DOHH2 (cell line): ENCODE data around the gene CHD9.

ENCODE experiments used
- H3F3A ChIP-seq: fragments of 200-600 bp; sonication (generic), shearing (Covaris generic); 2 replicates; pipeline ENCODE4 v1.6.0; 2016; ENCODE audit warnings: antibody characterized with exemption, mild to moderate bottlenecking; ENCODE audit not compliant: control insufficient read depth, insufficient read depth
- H3K27ac ChIP-seq: fragments of 200-600 bp; sonication (generic); 2 replicates; pipeline ENCODE4 v1.5.1; 2014; ENCODE audit warnings: low read depth, mild to moderate bottlenecking, low read length, moderate library complexity
- H3K27me3 ChIP-seq: fragments of 200-600 bp; sonication (generic); 2 replicates; pipeline ENCODE4 v1.6.1; 2014; ENCODE audit warnings: mild to moderate bottlenecking, low read length, mixed read lengths; ENCODE audit not compliant: control insufficient read depth
- H3K36me3 ChIP-seq: fragments of 200-600 bp; sonication (generic); 2 replicates; pipeline ENCODE4 v1.6.1; 2014; ENCODE audit warnings: mild to moderate bottlenecking, low read length, moderate library complexity, mixed read lengths; ENCODE audit not compliant: control insufficient read depth
- H3K4me1 ChIP-seq: fragments of 200-600 bp; sonication (generic); 2 replicates; pipeline ENCODE4 v1.6.1; 2014; ENCODE audit warnings: mild to moderate bottlenecking, low read length, mixed read lengths; ENCODE audit not compliant: control insufficient read depth
- H3K4me2 ChIP-seq: fragments of 200-600 bp; sonication (generic); 2 replicates; pipeline ENCODE4 v1.6.0; 2014; ENCODE audit warnings: mild to moderate bottlenecking, low read length, moderate library complexity
- H3K4me3 ChIP-seq: fragments of 200-600 bp; sonication (generic); 2 replicates; pipeline ENCODE4 v1.5.1; 2014; ENCODE audit warnings: mild to moderate bottlenecking, low read length, mixed read lengths
- H3K79me2 ChIP-seq: fragments of 200-600 bp; sonication (generic); 2 replicates; pipeline ENCODE4 v1.6.1; 2014; ENCODE audit warnings: mild to moderate bottlenecking, low read length, mixed read lengths; ENCODE audit not compliant: control insufficient read depth
- H3K9me2 ChIP-seq: fragments of 200-600 bp; sonication (generic); replicated peaks from 2 replicates; pipeline ENCODE4 v1.6.1; 2014; ENCODE audit warnings: mild to moderate bottlenecking, low read length, mixed read lengths; ENCODE audit not compliant: control insufficient read depth
- H3K9me3 ChIP-seq: fragments of 200-600 bp; sonication (generic); 2 replicates; pipeline ENCODE4 v1.6.1; 2014; ENCODE audit warnings: antibody characterized with exemption, low read length, mixed read lengths; ENCODE audit not compliant: control insufficient read depth, insufficient read depth
- H4K20me1 ChIP-seq: fragments of 200-600 bp; sonication (generic); 2 replicates; pipeline ENCODE4 v1.6.0; 2014; ENCODE audit warnings: low read depth, mild to moderate bottlenecking, antibody characterized with exemption, low read length, moderate library complexity; ENCODE audit not compliant: control insufficient read depth, insufficient read depth
- EZH2phosphoT487 ChIP-seq: fragments of 200-600 bp; sonication (generic); IDR thresholded peaks from 2 replicates; pipeline ENCODE4 v1.6.1; 2017; ENCODE audit warnings: borderline replicate concordance, mild to moderate bottlenecking, antibody characterized with exemption, low read length, moderate library complexity, mixed read lengths
- TF ChIP-seq, protein P1 (sequence below): fragments of 200-600 bp; sonication (generic); IDR thresholded peaks from one replicate; pipeline ENCODE4 v1.5.1; 2014; ENCODE audit warnings: antibody characterized with exemption, mild to moderate bottlenecking, low read depth, low read length; ENCODE audit not compliant: poor library complexity, severe bottlenecking

CHD9 gene

DNA sequence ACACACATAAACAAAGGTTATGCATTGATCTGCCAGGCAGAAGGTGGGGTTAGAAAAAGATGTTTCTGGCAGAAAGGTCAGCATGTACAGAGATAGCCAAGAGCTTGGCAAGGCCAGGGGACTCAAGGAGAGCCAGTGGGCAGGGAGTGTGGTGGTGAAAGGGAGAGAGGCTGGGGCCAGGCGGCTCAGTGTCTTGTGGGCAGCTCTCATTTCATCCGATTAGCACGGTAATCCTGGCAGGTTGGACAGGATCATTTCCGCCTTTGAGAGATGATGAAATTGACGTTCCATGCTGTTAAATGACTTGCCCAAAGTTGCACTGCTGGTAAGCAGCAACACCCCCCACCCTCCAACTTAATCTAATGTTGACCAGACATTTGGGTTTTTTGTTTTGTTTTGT lies 3.6 kb downstream of the CHD9 start:
- Histone ChIP-seq H3K36me3 (peaks cover 21% of the 10 kb centered on the region), H3K4me2 (peak overlapping the region; percentile 32), H4K20me1 (no peaks in the 10 kb centered on the region), H3K9me2 (no peaks in the 10 kb centered on the region), H3K27ac (no peak overlapping the region), H3K79me2 (peaks cover 82% of the 10 kb centered on the region), H3K27me3 (no peaks in the 10 kb centered on the region), H3K4me1 (peaks cover 74% of the 10 kb centered on the region), H3F3A (peaks cover 10% of the 10 kb centered on the region), H3K4me3 (0 out of 2 replicates have a peak overlapping the region, but pooled peaks have one; percentile 10), H3K9me3 (no peaks in the 10 kb centered on the region)
- TF ChIP-seq, protein P1, sequence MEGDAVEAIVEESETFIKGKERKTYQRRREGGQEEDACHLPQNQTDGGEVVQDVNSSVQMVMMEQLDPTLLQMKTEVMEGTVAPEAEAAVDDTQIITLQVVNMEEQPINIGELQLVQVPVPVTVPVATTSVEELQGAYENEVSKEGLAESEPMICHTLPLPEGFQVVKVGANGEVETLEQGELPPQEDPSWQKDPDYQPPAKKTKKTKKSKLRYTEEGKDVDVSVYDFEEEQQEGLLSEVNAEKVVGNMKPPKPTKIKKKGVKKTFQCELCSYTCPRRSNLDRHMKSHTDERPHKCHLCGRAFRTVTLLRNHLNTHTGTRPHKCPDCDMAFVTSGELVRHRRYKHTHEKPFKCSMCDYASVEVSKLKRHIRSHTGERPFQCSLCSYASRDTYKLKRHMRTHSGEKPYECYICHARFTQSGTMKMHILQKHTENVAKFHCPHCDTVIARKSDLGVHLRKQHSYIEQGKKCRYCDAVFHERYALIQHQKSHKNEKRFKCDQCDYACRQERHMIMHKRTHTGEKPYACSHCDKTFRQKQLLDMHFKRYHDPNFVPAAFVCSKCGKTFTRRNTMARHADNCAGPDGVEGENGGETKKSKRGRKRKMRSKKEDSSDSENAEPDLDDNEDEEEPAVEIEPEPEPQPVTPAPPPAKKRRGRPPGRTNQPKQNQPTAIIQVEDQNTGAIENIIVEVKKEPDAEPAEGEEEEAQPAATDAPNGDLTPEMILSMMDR: no peak
- TF ChIP-seq EZH2phosphoT487: no peak

- H3K4me2 ChIP-seq: no peak overlapping the region
- no peaks in the 10 kb centered on the region for H3K27me3 ChIP-seq
Measured at GRCh38 chr16:53058882-53059281, 4.1 kb downstream of the CHD9 start.

GRCh38 chr16:53059672-53060071 lies 4.9 kb downstream of the CHD9 start:
- H3K9me3 ChIP-seq: no peaks in the 10 kb centered on the region
- no peak overlapping the region for H3K4me2 ChIP-seq
- no peaks in the 10 kb centered on the region for H3K27me3 ChIP-seq
- peaks cover 21% of the 10 kb centered on the region for H3K36me3 ChIP-seq
- no peak overlapping the region for H3K4me3 ChIP-seq
- peaks cover 74% of the 10 kb centered on the region for H3K4me1 ChIP-seq
- H4K20me1 ChIP-seq: no peaks in the 10 kb centered on the region
- TF ChIP-seq, protein P1: no peak
- no peak for TF ChIP-seq EZH2phosphoT487
- peaks cover 7% of the 10 kb centered on the region for H3F3A ChIP-seq
- H3K9me2 ChIP-seq: no peaks in the 10 kb centered on the region
- peaks cover 93% of the 10 kb centered on the region for H3K79me2 ChIP-seq
- H3K27ac ChIP-seq: no peak overlapping the region

More at GRCh38 chr16:53058882-53059281, 4.1 kb downstream of the CHD9 start:
- H3K79me2 ChIP-seq: peaks cover 85% of the 10 kb centered on the region
- H3K4me1 ChIP-seq: peaks cover 75% of the 10 kb centered on the region
- no peak overlapping the region for H3K27ac ChIP-seq
- H4K20me1 ChIP-seq: no peaks in the 10 kb centered on the region
- TF ChIP-seq, protein P1: no peak
- no peak for TF ChIP-seq EZH2phosphoT487
- H3K36me3 ChIP-seq: peaks cover 21% of the 10 kb centered on the region
- H3F3A ChIP-seq: peaks cover 9% of the 10 kb centered on the region
- H3K4me3 ChIP-seq: no peak overlapping the region
- H3K9me2 ChIP-seq: no peaks in the 10 kb centered on the region
- no peaks in the 10 kb centered on the region for H3K9me3 ChIP-seq

DNA sequence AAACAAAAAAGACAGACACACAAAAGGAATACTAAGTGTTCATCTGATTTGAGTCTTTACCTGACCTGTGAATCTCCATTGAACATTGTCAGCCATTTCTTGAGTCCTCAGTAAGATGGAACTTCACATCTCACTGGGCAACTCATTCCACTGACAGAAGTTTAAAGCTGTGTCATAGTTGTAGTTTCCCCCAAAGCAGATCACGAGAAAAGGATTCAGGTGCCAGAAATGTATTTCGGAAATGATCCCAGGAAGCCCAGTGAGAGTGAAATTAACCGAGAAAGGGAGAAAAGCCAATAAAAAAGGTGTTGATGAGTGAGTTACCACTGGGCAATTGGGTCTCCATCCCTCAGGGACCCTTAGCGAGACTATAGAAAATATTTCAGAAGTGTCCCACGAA lies 6.5 kb downstream of the CHD9 start:
- H3K4me3 ChIP-seq: peak overlapping the region; percentile 61
- TF ChIP-seq EZH2phosphoT487: no peak
- TF ChIP-seq, protein P1: no peak
- peaks cover 21% of the 10 kb centered on the region for H3K36me3 ChIP-seq
- H4K20me1 ChIP-seq: no peaks in the 10 kb centered on the region
- H3K9me2 ChIP-seq: no peaks in the 10 kb centered on the region
- no peaks in the 10 kb centered on the region for H3K9me3 ChIP-seq
- peak overlapping the region; percentile 84 for H3K4me2 ChIP-seq
- peak overlapping the region; percentile 66 for H3K27ac ChIP-seq
- H3K79me2 ChIP-seq: peaks cover 92% of the 10 kb centered on the region
- peaks cover 7% of the 10 kb centered on the region for H3F3A ChIP-seq
- H3K4me1 ChIP-seq: peaks cover 75% of the 10 kb centered on the region
- H3K27me3 ChIP-seq: no peaks in the 10 kb centered on the region
